Activated CD8-positive, alpha-beta memory T cell treated with anti-CD3 and anti-CD28 coated beads, Interleukin-2, amount 50 U/mL, for 24 hours (primary cell): ENCODE measurements around the gene CACNA1G.

Source experiments
- DNase-seq: peaks from one replicate; pipeline ENCODE4 v3.0.0-alpha.2; 2020; ENCODE audit errors: extremely low read depth

Gene CACNA1G

GRCh38 chr17:50672831-50673551, 112.5 kb downstream of the CACNA1G start:
- no peak for DNase-seq

- no peak for DNase-seq
Observed at GRCh38 chr17:50675190-50675589, 114.7 kb downstream of the CACNA1G start.

GRCh38 chr17:50675627-50676026, 115.1 kb downstream of the CACNA1G start:
- no peak for DNase-seq

GRCh38 chr17:50676065-50676975, 115.8 kb downstream of the CACNA1G start:
- DNase-seq, result no peak
